Body of pancreas (tissue), 4 donors: ENCODE measurements around the gene PPFIA4.

ENCODE experiments used
- CTCF ChIP-seq, 7 experiments: fragments of 450-650 bp in 4 of 7; fragments of 200-600 bp in 3 of 7; sonication (generic) in 3 of 7; IDR thresholded peaks; one replicate each; pipeline ENCODE4 v1.5.1; 2016 to 2019; ENCODE audit warnings: antibody characterized with exemption in 7 of 7
- POLR2A ChIP-seq, 3 donors: fragments of 450-650 bp; IDR thresholded peaks; one replicate each; pipeline ENCODE4 v1.6.1; 2016; ENCODE audit warnings: antibody characterized with exemption in 3 of 3, mild to moderate bottlenecking in 2 of 3

- TF ChIP-seq CTCF (IDR thresholded peaks at IDR 0.05), result no peak
- TF ChIP-seq POLR2A (IDR thresholded peaks at IDR 0.05), result no peak
Observed at GRCh38 chr1:203063287-203063686, 37.0 kb downstream of the PPFIA4 start.
